H1 (cell line): ENCODE data around the gene SAMD14.
A peak's percentile ranks its signal among the peaks of the same experiment; 100 is the strongest.

Source experiments
- CBX5 ChIP-seq: fragments of 300-800, 300-1000 bp; sonication (generic); IDR thresholded peaks from 2 replicates; pipeline ENCODE4 v1.7.1; 2016; ENCODE audit warnings: antibody characterized with exemption, low read length, low read depth
- CTCF ChIP-seq, 3 experiments: IDR thresholded peaks; 1 replicate in 2 of 3; 2 replicates in 1 of 3; pipeline versions ENCODE4 v1.5.1 to v1.6.1; 2011; ENCODE audit warnings: low read length in 3 of 3, mild to moderate bottlenecking in 3 of 3, inconsistent platforms in 2 of 3, low read depth in 1 of 3, moderate library complexity in 1 of 3; ENCODE audit not compliant: insufficient read depth in 1 of 3; ENCODE audit errors: control extremely low read depth in 1 of 3
- MAFK ChIP-seq: IDR thresholded peaks from 2 replicates; pipeline ENCODE4 v1.6.1; 2012; ENCODE audit warnings: low read depth, mild to moderate bottlenecking, improper control_type of control experiment, low read length
- MAX ChIP-seq: IDR thresholded peaks from 2 replicates; pipeline ENCODE4 v1.6.1; 2012; ENCODE audit warnings: inconsistent platforms

GRCh38 chr17:50079334-50080095 lies 50.4 kb downstream of the SAMD14 start:
- peak; percentile 75 for TF ChIP-seq MAX
- TF ChIP-seq CBX5 = no peak
- TF ChIP-seq CTCF (IDR thresholded peaks at IDR 0.05; ENCODE audit: control extremely low read depth in 1 of 3, insufficient read depth in 1 of 3, low read depth in 1 of 3, low read length in 3 of 3) = peak; percentile 100
- TF ChIP-seq MAFK = no peak
